Right lobe of liver (tissue), 4 donors: Measurements from ENCODE around the gene RBM47.

Experiments used
- CTCF ChIP-seq, 4 donors: fragments of 200-600 bp in 3 of 4; fragments of 450-650 bp in 1 of 4; IDR thresholded peaks; one replicate each; pipeline versions ENCODE4 v1.5.1 to v1.8.0; 2016 to 2022; ENCODE audit warnings: antibody characterized with exemption in 4 of 4, mild to moderate bottlenecking in 2 of 4
- POLR2A ChIP-seq: fragments of 450-650 bp; IDR thresholded peaks from one replicate; pipeline ENCODE4 v1.6.1; 2017; ENCODE audit warnings: antibody characterized with exemption, mild to moderate bottlenecking
- donor health status: DM: no; HTN: no; CAD: no.
- donor health status: DM: no; HTN: no; CAD: no.
- donor health status: DM: no; HTN: yes; CAD: no.

DNA sequence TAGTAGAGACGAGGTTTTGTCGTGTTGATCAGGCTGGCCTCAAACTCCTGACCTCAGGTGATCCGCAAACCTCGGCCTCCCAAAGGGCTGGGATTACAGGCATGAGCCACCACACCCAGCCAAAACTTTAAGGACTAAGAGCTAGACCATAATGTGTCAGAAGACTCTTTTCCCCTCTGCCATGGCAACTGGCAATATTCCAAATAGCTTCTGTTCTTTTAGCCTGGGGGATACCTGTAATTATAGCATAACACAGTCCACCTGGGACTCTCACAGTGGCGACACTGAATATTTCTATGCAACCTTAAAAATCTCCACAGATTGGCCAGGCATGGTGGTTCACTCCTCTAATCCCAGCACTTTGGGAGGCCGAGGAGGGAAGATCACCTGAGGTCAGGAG is 45.5 kb upstream of the RBM47 start:
- TF ChIP-seq CTCF (IDR thresholded peaks at IDR 0.05) (no peak), POLR2A (no peak)
